HG02970 (cell line): ENCODE data around the gene RAE1.
"Not testable (repeated sequence)": the region's sequence is repeated elsewhere in the genome, so short reads cannot be mapped to it uniquely, and the experiment has no call there.

Experiments used
- ATAC-seq: cut with Tn5 transposase; IDR thresholded peaks from one replicate; pipeline ENCODE4 v1.9.1; 2021; ENCODE audit warnings: mild to moderate bottlenecking, moderate library complexity, moderate number of reproducible peaks; ENCODE audit not compliant: unreplicated experiment, low FRiP score

RAE1 gene

GRCh38 chr20:57325632-57326356 is 25.3 kb upstream of the RAE1 start:
- no peak for ATAC-seq

GRCh38 chr20:57326667-57327455 is 24.2 kb upstream of the RAE1 start:
- no peak for ATAC-seq

GRCh38 chr20:57327820-57328219 is 23.2 kb upstream of the RAE1 start:
- ATAC-seq, result no peak

- no peak for ATAC-seq
Observed at GRCh38 chr20:57329608-57330221, 21.3 kb upstream of the RAE1 start, which contains the start of gene SPO11. TSS of gene SPO11 (plus strand) at chr20:57329803. CDS start at chr20:57329868, 65 bp downstream.

- no peak for ATAC-seq
Observed at GRCh38 chr20:57330998-57331397, 20.1 kb upstream of the RAE1 start.

- ATAC-seq, result no peak
Observed at GRCh38 chr20:57332105-57333089, 18.7 kb upstream of the RAE1 start.

GRCh38 chr20:57335392-57335791 is 15.7 kb upstream of the RAE1 start:
- ATAC-seq, result no peak

- no peak for ATAC-seq
Observed at GRCh38 chr20:57341663-57342062, 9.4 kb upstream of the RAE1 start.

- ATAC-seq, result no peak
Observed at GRCh38 chr20:57342829-57343228, 8.2 kb upstream of the RAE1 start.

GRCh38 chr20:57346477-57346876 is 4.6 kb upstream of the RAE1 start:
- no peak for ATAC-seq

- ATAC-seq, result no peak
Observed at GRCh38 chr20:57347393-57347792, 3.7 kb upstream of the RAE1 start.

- not testable (repeated sequence) for ATAC-seq
Observed at GRCh38 chr20:57348200-57348921, 2.7 kb upstream of the RAE1 start.

GRCh38 chr20:57348922-57349574 is 2.0 kb upstream of the RAE1 start:
- not testable (repeated sequence) for ATAC-seq

- ATAC-seq, result no peak
Observed at GRCh38 chr20:57350081-57350710, 859 bp upstream of the RAE1 start.

- not testable (repeated sequence) for ATAC-seq
Observed at GRCh38 chr20:57350726-57351041, 371 bp upstream of the RAE1 start.

GRCh38 chr20:57352305-57352704 is 1.2 kb downstream of the RAE1 start:
- no peak for ATAC-seq

GRCh38 chr20:57353351-57353750 is 2.3 kb downstream of the RAE1 start:
- no peak for ATAC-seq

- no peak for ATAC-seq
Observed at GRCh38 chr20:57361517-57361916, 10.5 kb downstream of the RAE1 start.

- ATAC-seq, result no peak
Observed at GRCh38 chr20:57364451-57364850, 13.4 kb downstream of the RAE1 start.
